Fibroblast of mammary gland (primary cell): Measurements from ENCODE around the gene TNIP1.

Experiments
- DNase-seq: peaks from one replicate; pipeline ENCODE4 v3.0.0-alpha.2; 2010; ENCODE audit warnings: low read depth
- H3K4me3 ChIP-seq: 2 replicates; pipeline ENCODE4 v1.5.1; 2011; ENCODE audit warnings: low read depth, mild to moderate bottlenecking, low read length, moderate library complexity; ENCODE audit not compliant: control insufficient read depth
- TF ChIP-seq, protein P1 (sequence below): conservative IDR thresholded peaks from 2 replicates; pipeline ENCODE4 v1.5.1; 2011; ENCODE audit warnings: low read depth, low read length, inconsistent platforms; ENCODE audit not compliant: control insufficient read depth, insufficient read depth

Gene TNIP1

GRCh38 chr5:151086192-151086869 is 5.5 kb upstream of the TNIP1 start:
- TF ChIP-seq, protein P1, sequence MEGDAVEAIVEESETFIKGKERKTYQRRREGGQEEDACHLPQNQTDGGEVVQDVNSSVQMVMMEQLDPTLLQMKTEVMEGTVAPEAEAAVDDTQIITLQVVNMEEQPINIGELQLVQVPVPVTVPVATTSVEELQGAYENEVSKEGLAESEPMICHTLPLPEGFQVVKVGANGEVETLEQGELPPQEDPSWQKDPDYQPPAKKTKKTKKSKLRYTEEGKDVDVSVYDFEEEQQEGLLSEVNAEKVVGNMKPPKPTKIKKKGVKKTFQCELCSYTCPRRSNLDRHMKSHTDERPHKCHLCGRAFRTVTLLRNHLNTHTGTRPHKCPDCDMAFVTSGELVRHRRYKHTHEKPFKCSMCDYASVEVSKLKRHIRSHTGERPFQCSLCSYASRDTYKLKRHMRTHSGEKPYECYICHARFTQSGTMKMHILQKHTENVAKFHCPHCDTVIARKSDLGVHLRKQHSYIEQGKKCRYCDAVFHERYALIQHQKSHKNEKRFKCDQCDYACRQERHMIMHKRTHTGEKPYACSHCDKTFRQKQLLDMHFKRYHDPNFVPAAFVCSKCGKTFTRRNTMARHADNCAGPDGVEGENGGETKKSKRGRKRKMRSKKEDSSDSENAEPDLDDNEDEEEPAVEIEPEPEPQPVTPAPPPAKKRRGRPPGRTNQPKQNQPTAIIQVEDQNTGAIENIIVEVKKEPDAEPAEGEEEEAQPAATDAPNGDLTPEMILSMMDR, result no peak
- no peak overlapping the region for H3K4me3 ChIP-seq
- no peak for DNase-seq

DNA sequence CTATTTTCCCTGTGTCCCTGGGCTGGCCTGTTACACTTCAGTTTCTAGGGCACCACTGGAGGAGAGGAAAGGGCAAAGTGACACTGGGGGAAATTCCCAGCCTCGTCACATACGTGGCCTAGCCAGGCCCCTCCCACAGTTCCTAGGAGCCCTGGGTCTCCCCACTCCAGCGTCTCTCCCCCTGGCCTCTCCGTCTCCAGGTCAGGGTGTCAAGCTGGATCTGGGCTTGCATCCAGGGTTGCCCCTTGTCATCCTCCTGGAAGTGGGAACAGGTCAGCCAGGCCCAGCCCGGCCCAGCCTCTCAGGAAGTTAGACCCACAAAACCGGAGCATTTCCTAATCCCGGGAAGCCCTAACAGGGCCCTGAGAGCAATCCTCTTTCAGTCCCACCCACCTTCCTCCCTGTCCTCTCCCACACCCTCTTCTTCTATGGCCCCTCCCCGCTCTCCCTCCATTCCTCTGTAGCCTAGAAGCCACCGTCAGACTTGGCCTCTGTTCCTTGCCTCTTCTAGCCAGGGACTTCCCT is 4.7 kb upstream of the TNIP1 start:
- no peak overlapping the region for H3K4me3 ChIP-seq
- peak; percentile 38 for DNase-seq
- TF ChIP-seq, protein P1, result no peak

DNA sequence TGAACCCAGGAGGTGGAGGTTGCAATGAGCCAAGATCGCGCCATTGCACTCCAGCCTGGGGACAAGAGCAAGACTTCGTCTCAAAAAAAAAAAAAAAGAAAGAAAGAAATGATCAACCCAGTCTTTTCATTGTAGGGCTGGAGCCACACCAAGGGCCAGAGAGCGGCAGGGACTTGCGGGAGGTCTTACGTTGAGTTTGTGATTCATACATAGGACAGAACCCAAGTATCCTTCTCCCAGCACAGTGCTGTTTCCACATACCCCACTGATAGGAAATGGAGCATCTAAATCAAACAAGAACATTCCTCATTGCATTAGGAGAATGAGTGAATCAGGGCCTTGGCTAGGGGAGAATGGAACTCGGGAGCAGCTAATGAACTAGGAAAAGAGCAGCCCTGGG is 3.5 kb upstream of the TNIP1 start:
- TF ChIP-seq, protein P1, result no peak
- H3K4me3 ChIP-seq, result no peak overlapping the region
- DNase-seq, result peak; percentile 75

- DNase-seq, result peak; percentile 26
- TF ChIP-seq, protein P1, result no peak
These were observed 2.3 kb upstream of the TNIP1 start for GRCh38 chr5:151083081-151083676.

GRCh38 chr5:151082282-151082902 is 1.6 kb upstream of the TNIP1 start:
- TF ChIP-seq, protein P1, result peak; percentile 21
- no peak for DNase-seq
- H3K4me3 ChIP-seq, result no peak overlapping the region

More at GRCh38 chr5:151083081-151083676, 2.3 kb upstream of the TNIP1 start:
- no peak overlapping the region for H3K4me3 ChIP-seq

DNA sequence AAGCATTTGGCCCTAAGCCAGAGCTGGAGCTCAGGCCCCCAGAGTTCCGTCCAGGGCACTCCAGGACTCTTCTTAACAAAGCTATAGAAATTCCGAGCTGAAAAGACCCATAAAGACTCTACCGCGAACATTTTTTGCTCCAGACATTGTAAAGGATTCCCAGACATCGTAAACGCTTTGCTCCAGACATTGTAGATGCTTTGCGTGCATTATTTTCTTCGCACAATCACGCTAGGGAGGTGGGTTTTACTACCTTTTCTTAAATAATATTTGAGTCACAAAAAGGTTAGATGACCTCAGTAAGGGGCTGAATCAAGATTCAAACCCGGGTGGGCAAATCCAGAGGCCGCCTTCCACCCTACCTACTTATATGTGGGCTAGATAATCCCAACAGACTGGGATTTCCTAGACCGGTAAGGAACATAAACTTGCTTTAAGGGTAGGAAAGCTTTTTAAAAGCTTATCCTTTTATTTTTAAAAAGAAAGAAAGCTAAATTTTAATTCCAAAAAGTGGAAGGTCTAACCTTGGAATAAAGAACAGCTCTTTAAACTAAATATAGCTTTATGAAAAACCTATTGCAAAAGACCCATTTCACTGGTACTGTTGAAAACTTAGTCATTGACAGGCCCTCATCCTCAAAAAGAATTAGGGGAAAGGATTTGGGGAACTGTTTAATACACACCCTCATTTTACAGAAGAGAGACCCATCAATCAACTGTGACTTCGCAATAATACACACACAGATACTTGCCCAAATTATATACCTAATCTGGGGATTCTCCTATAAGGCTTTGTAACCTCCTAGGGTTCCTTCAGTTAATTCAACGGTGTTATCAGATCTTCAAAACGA is 822 bp upstream of the TNIP1 start:
- peak overlapping the region; percentile 80 for H3K4me3 ChIP-seq
- TF ChIP-seq, protein P1, result no peak
- DNase-seq, result peak; percentile 49
